ENCODE measurements around the gene GDF10. TPM values are rescaled to one million over a fixed set of nuclear protein-coding genes. Genes with fewer than 3 reads are reported as not detected.

Gene GDF10
- total RNA-seq, 2 donors from 2014 or later = 0.32 to 28.0 TPM

- Histone ChIP-seq H3K36me3 (no peaks in the 10 kb centered on the region), H3K4me3 (no peak overlapping the region), H3K27ac (no peak overlapping the region), H3K27me3 (replicated peaks; ENCODE audit: insufficient read depth) (peaks cover under 1% of the 10 kb centered on the region), H3K4me1 (replicated peaks) (no peaks in the 10 kb centered on the region), H3K9me3 (no peaks in the 10 kb centered on the region)
- 89% methylated on average over 11 of the region's 11 CpGs for WGBS
- TF ChIP-seq POLR2AphosphoS5 (IDR thresholded peaks at IDR 0.05) = no peak
- TF ChIP-seq CTCF (IDR thresholded peaks at IDR 0.05) = no peak
- no peak for TF ChIP-seq POLR2A (IDR thresholded peaks at IDR 0.05)
- intact Hi-C loops (cut with DNase I) = no loop called here
- DNase-seq (ENCODE audit: low spot score) = no peak
Measured at GRCh38 chr10:47326927-47327330, 26.9 kb downstream of the GDF10 start.

GRCh38 chr10:47329855-47330254 is 29.9 kb downstream of the GDF10 start:
- no peaks in the 10 kb centered on the region for H3K4me1 ChIP-seq (replicated peaks)
- no peaks in the 10 kb centered on the region for H3K27me3 ChIP-seq (replicated peaks; ENCODE audit: insufficient read depth)
- intact Hi-C loops (cut with DNase I) = no loop called here
- TF ChIP-seq POLR2AphosphoS5 (IDR thresholded peaks at IDR 0.05) (no peak), CTCF (IDR thresholded peaks at IDR 0.05) (no peak), POLR2A (IDR thresholded peaks at IDR 0.05) (no peak)
- no peaks in the 10 kb centered on the region for H3K36me3 ChIP-seq
- no peak overlapping the region for H3K4me3 ChIP-seq
- no peaks in the 10 kb centered on the region for H3K9me3 ChIP-seq
- WGBS = 96% methylated on average over 4 of the region's 4 CpGs
- DNase-seq (ENCODE audit: low spot score) = no peak
- H3K27ac ChIP-seq = no peak overlapping the region

- no peak for DNase-seq (ENCODE audit: low spot score)
- Histone ChIP-seq H3K4me3 (no peak overlapping the region), H3K27me3 (replicated peaks; ENCODE audit: insufficient read depth) (no peaks in the 10 kb centered on the region), H3K9me3 (no peaks in the 10 kb centered on the region), H3K4me1 (replicated peaks) (no peaks in the 10 kb centered on the region), H3K27ac (no peak overlapping the region), H3K36me3 (no peaks in the 10 kb centered on the region)
- TF ChIP-seq POLR2AphosphoS5 (IDR thresholded peaks at IDR 0.05) (no peak), POLR2A (IDR thresholded peaks at IDR 0.05) (no peak), CTCF (IDR thresholded peaks at IDR 0.05) (no peak)
- intact Hi-C loops (cut with DNase I) = no loop called here
- WGBS = 91% methylated on average over 3 of the region's 3 CpGs
Measured at GRCh38 chr10:47330366-47330765, 30.4 kb downstream of the GDF10 start.

GRCh38 chr10:47330804-47331203 is 30.8 kb downstream of the GDF10 start:
- 69% methylated on average over 3 of the region's 3 CpGs for WGBS
- Histone ChIP-seq H3K27me3 (replicated peaks; ENCODE audit: insufficient read depth) (no peaks in the 10 kb centered on the region), H3K9me3 (no peaks in the 10 kb centered on the region), H3K36me3 (no peaks in the 10 kb centered on the region), H3K4me3 (no peak overlapping the region), H3K27ac (no peak overlapping the region), H3K4me1 (replicated peaks) (no peaks in the 10 kb centered on the region)
- no peak for DNase-seq (ENCODE audit: low spot score)
- intact Hi-C loops (cut with DNase I) = no loop called here
- TF ChIP-seq POLR2AphosphoS5 (IDR thresholded peaks at IDR 0.05) = no peak
- TF ChIP-seq POLR2A (IDR thresholded peaks at IDR 0.05) = no peak
- no peak for TF ChIP-seq CTCF (IDR thresholded peaks at IDR 0.05)

DNA sequence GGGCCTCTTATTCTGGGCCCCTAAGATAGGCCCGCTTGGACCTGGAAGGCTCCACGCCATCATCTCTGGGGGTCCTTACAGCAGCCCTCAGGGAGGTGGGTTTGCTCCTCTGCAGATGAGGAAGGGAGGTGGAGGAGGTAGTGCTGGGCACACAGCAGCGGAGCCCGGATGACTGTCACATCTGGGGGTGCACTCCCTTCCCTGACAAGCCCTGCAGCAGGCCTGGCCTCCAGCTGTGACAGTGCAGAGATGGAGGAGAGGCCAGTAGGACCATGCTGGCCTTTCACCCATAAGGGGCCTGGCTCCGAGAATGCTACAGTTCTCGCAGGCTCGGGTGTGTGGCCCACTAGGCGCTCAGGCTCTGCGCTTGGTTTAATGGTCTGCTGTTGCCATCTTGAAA is 31.5 kb downstream of the GDF10 start:
- Histone ChIP-seq H3K27me3 (replicated peaks; ENCODE audit: insufficient read depth) (no peaks in the 10 kb centered on the region), H3K27ac (no peak overlapping the region), H3K4me3 (no peak overlapping the region), H3K9me3 (no peaks in the 10 kb centered on the region), H3K36me3 (no peaks in the 10 kb centered on the region), H3K4me1 (replicated peaks) (no peaks in the 10 kb centered on the region)
- DNase-seq (ENCODE audit: low spot score) = no peak
- 95% methylated on average over 9 of the region's 9 CpGs for WGBS
- intact Hi-C loops (cut with DNase I) = no loop called here
- TF ChIP-seq CTCF (IDR thresholded peaks at IDR 0.05) = no peak
